Erythroblast (primary cell): ENCODE measurements around the gene SETDB1.

Experiments
- DNase-seq, 2 experiments: peaks; one replicate each; lab custom pipeline; 2025; lab: John Stamatoyannopoulos, UW
- GATA1 ChIP-seq: IDR thresholded peaks from 2 replicates; pipeline ENCODE4 v1.6.1; 2011; ENCODE audit warnings: low read depth, mild to moderate bottlenecking, control low read depth, low read length, moderate library complexity
- POLR2A ChIP-seq: IDR thresholded peaks from 2 replicates; pipeline ENCODE4 v1.6.1; 2011; ENCODE audit warnings: mild to moderate bottlenecking, low read length

The SETDB1 gene

GRCh38 chr1:150974580-150975478, 48.7 kb downstream of the SETDB1 start, which contains the start of gene CERS2:
Gene CERS2, minus strand, starts transcription at chr1:150974835. Its CDS starts 5,745 bp downstream, at chr1:150969090.
- DNase-seq: peak; percentile 85 to 91
- no peak for TF ChIP-seq POLR2A
- TF ChIP-seq GATA1: no peak

- TF ChIP-seq GATA1 (no peak), POLR2A (no peak)
- no peak for DNase-seq
Observed at GRCh38 chr1:150976401-150976821, 50.2 kb downstream of the SETDB1 start.

DNA sequence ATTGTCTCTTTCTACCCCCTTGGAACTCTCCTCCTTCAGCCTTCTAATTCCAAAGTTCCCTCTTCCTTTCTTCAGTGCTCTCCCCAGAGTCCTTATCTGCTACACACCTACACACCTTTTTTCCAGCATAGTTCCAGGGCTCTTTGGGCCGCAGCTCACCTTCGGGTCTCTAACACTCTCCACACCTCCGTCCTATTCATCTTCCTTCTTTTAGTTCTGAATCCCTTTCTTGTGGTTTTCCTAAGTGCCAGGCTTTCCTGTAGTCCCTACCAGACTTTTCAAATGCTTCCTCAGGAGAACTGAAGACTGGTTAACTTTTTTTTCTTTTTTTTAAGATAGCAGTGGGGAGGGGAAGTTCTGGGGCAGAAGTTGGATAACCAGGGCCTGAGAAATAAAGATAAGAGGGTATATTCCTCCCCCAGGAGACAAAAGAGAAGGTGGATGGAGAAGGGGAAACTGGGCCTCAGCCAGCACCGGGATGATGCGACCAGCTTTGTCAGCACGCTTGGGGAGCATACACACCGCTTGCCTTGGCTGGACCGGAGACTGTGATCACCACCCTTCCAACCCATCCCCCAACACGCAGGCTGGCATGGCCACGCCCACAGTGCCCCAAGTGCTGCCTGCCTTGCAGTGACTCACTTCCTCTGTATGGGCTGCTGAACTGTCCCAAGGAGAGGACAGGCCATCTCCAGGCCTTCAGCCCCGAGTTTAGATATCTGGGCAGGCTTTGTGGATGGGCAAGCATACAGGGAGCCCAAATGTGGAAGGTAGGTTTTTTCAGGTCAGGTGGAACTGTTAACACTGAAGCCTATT, 50.9 kb downstream of the SETDB1 start:
- DNase-seq: peak; percentile 90
- TF ChIP-seq GATA1 (no peak), POLR2A (peak; percentile 84)

- TF ChIP-seq GATA1 (no peak), POLR2A (peak; percentile 29)
- peak; percentile 90 to 95 for DNase-seq
Observed at GRCh38 chr1:150979092-150980056, 53.2 kb downstream of the SETDB1 start.

DNA sequence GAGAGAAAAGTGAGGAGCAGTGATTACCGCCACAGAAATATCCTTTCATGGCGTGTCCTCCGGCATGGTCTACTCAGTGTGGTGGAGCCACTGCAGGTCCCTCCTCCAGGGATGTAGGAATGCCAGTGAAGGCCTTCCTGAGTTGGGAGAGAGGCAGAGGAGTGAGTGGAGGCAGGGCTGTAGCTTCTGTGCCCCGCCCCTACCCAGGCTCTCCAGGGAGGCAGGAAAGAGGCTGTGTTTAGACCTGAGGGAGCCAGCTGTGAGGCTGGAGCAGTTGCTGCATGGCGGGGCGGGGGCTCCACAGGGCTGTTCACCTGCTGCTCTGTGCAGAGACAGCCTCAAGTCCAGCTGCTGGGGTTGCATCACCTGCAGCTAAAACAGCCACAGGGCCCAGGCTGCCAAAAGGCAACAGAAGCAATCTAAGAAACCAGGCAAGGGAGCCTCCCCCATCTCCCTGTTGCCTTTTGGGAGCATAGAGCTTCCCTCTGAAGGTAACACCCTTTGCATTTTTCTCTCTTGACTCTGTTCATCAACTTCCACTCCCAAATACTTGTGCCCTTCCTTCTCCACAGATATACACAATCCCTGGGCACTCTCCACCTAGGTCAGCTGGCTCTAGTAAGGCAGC, 55.1 kb downstream of the SETDB1 start:
- TF ChIP-seq GATA1 (no peak), POLR2A (no peak)
- peak in 1 of 2 experiments; percentile 28 for DNase-seq

DNA sequence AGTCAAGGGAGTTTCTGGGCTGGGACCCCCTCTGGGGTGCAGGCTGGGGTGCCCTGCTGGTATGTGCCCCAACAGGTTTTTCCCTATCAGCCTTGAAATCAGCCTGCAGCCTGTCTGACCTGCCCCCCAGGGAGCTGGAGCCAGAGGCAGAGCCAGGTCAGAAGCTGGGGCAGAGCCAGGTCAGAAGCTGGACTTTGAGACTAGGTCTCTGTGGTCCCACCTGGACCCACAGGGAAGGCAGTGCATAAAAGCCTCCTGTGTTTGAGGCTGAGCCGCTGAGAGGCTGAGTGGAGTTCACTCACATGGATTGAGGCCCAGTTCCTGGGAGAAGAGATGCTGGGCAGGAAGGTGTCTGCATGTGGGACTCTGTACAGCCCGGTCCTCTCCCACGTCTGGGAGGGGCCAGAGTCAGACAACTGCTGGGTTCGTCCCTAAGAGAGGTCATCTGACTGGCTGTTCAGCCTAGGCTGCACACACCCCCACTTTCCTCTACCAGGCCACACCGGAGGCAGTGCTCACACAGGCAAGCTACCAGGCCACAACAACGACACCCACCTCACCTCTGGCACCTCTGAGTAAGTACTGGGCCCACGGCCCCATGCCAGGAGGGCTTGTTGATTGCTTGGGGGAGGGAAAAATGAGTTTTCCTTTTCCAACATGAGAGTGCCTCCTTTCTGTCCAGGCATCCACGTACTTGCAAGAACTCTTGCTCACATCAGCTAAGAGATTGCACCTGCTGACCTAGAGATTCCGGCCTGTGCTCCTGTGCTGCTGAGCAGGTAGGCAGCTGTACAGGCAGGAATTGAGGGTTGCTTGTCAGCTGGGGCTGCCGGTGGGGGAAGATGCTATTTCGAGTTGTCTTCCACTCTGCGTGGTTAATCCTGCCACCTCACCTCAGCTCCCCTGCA, 55.9 kb downstream of the SETDB1 start, which contains the start of gene ANXA9:
TSS of gene ANXA9 (plus strand) at position 488 of the 908 bp plus-strand sequence. CDS start 814 bp downstream, outside the sequence.
- peak; percentile 62 to 68 for DNase-seq
- TF ChIP-seq GATA1: no peak

GRCh38 chr1:150985179-150985825, 59.1 kb downstream of the SETDB1 start:
- DNase-seq: no peak

DNA sequence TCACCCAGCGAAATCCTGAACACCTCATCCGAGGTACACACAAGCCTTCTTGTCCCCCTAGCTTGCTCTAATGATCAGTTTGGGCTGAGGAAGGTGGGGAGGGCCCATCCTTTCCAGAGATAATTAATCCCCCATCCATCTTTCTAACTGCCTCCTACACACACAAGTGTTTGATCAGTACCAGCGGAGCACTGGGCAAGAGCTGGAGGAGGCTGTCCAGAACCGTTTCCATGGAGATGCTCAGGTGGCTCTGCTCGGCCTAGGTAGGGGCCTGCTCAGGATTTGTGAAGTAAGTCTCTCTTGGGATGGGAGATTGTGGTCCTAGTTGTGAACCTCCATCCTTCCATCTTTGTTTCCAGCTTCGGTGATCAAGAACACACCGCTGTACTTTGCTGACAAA, 61.8 kb downstream of the SETDB1 start:
- TF ChIP-seq POLR2A (no peak), GATA1 (no peak)
- DNase-seq: no peak

More at GRCh38 chr1:150985179-150985825, 59.1 kb downstream of the SETDB1 start:
- TF ChIP-seq GATA1: no peak
- no peak for TF ChIP-seq POLR2A

DNA sequence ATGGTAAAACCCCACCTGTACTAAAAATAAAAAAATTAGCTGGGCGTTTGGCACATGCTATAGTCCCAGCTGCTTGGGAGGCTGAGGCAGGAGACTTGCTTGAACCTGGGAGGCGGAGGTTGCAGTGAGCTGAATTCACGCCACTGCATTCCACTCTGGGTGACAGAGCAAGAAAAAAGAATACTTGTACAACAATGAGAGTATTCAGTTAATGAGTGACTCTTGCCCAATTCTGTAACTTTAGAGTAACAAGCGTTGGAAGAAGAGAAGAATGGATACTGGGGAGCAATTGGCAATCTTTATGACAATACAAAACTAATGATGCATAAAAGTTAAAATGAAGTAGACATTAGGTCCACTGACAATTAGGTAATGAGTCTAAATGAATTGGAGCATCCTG, 66.5 kb downstream of the SETDB1 start:
- no peak for DNase-seq

GRCh38 chr1:150994248-150994647, 68.1 kb downstream of the SETDB1 start:
- TF ChIP-seq GATA1 (no peak), POLR2A (no peak)

More for the DNA sequence above, 66.5 kb downstream of the SETDB1 start:
- no peak for TF ChIP-seq GATA1
- TF ChIP-seq POLR2A: no peak

DNA sequence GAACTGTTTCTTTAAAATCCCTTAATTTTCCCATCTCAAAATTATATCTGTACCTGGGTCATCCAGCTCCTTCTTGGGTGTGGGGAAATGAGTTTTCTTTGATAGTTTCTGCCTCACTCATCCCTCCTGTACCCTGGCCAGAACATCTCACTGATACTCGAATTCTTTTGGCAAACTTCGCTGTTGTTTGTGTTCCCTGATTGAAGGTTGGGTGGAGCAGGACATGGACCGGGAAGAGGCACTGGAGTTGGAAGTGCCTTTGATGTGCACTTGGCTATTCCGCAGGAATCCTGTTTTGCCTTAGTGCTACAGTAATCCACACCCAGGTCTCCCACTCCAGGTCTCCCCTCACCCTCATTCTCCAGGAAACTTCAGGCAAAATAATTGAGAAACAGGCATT, 69.3 kb downstream of the SETDB1 start:
- DNase-seq: no peak
- TF ChIP-seq POLR2A: no peak
- no peak for TF ChIP-seq GATA1

More at GRCh38 chr1:150994248-150994647, 68.1 kb downstream of the SETDB1 start:
- DNase-seq: no peak
